Mesenchymal stem cell (in vitro differentiated cells and primary cell): ENCODE results near the gene GIGYF1.

Experiments used
- DNase-seq: peaks from one replicate; pipeline ENCODE4 v3.0.0-alpha.2; 2013
- H2AFZ ChIP-seq: one replicate; pipeline ENCODE4 v1.6.1; 2013; ENCODE audit warnings: low read depth, mild to moderate bottlenecking, control low read depth, inconsistent platforms, low read length, moderate library complexity
- H2AK5ac ChIP-seq: 2 replicates; pipeline ENCODE4 v1.6.1; 2013; ENCODE audit warnings: low read length, moderate library complexity, mild to moderate bottlenecking, inconsistent platforms; ENCODE audit not compliant: severe bottlenecking
- H2BK120ac ChIP-seq: one replicate; pipeline ENCODE4 v1.6.1; 2013; ENCODE audit warnings: low read depth, mild to moderate bottlenecking, inconsistent platforms, low read length, moderate library complexity
- H2BK12ac ChIP-seq, 2 experiments: one replicate each; pipeline ENCODE4 v1.6.1; 2013; ENCODE audit warnings: inconsistent platforms in 2 of 2, low read length in 2 of 2, mild to moderate bottlenecking in 2 of 2, moderate library complexity in 2 of 2, control low read depth in 1 of 2
- H2BK15ac ChIP-seq: one replicate; pipeline ENCODE4 v1.6.1; 2013; ENCODE audit warnings: mild to moderate bottlenecking, low read depth, inconsistent platforms; ENCODE audit not compliant: poor library complexity, severe bottlenecking
- H2BK5ac ChIP-seq: 2 replicates; pipeline ENCODE4 v1.6.1; 2013; ENCODE audit warnings: low read depth, mild to moderate bottlenecking, low read length, control low read depth, inconsistent platforms; ENCODE audit not compliant: poor library complexity, severe bottlenecking
- H3K14ac ChIP-seq, 2 experiments: one replicate each; pipeline ENCODE4 v1.6.1; 2013; ENCODE audit warnings: inconsistent platforms in 2 of 2, low read length in 2 of 2, control low read depth in 1 of 2, mild to moderate bottlenecking in 1 of 2, moderate library complexity in 1 of 2
- H3K18ac ChIP-seq, 2 experiments: one replicate each; pipeline ENCODE4 v1.6.1; 2013; ENCODE audit warnings: inconsistent platforms in 2 of 2, low read length in 2 of 2, control low read depth in 1 of 2, low read depth in 1 of 2, mild to moderate bottlenecking in 1 of 2
- H3K23ac ChIP-seq, 2 experiments: one replicate each; pipeline ENCODE4 v1.6.1; 2013; ENCODE audit warnings: inconsistent platforms in 2 of 2, low read length in 2 of 2, mild to moderate bottlenecking in 2 of 2, moderate library complexity in 2 of 2, control low read depth in 1 of 2
- H3K27ac ChIP-seq: 2 replicates; pipeline ENCODE4 v1.5.1; 2013; ENCODE audit warnings: mild to moderate bottlenecking, moderate library complexity, low read length, control low read depth, inconsistent platforms; ENCODE audit not compliant: poor library complexity, severe bottlenecking
- H3K27me3 ChIP-seq, 2 experiments: 2 replicates each; pipeline versions ENCODE4 v1.6.1 to v1.7.0; 2013; ENCODE audit warnings: low read length in 2 of 2, mild to moderate bottlenecking in 2 of 2, moderate library complexity in 2 of 2, control low read depth in 1 of 2, inconsistent platforms in 1 of 2; ENCODE audit not compliant: control insufficient read depth in 1 of 2, insufficient read depth in 1 of 2
- H3K36me3 ChIP-seq, 2 experiments: 2 replicates each; pipeline versions ENCODE4 v1.6.1 to v1.7.0; 2013; ENCODE audit warnings: low read length in 2 of 2, control low read depth in 1 of 2, inconsistent platforms in 1 of 2, low read depth in 1 of 2, mild to moderate bottlenecking in 1 of 2; ENCODE audit not compliant: insufficient read depth in 2 of 2, control insufficient read depth in 1 of 2
- H3K4ac ChIP-seq, 2 experiments: one replicate each; pipeline ENCODE4 v1.6.1; 2013; ENCODE audit warnings: inconsistent platforms in 2 of 2, low read length in 2 of 2, mild to moderate bottlenecking in 2 of 2, moderate library complexity in 2 of 2, control low read depth in 1 of 2, low read depth in 1 of 2
- H3K4me1 ChIP-seq: 2 replicates; pipeline ENCODE4 v1.6.1; 2013; ENCODE audit warnings: low read depth, low read length, control low read depth; ENCODE audit not compliant: control insufficient read depth, insufficient read depth
- H3K4me2 ChIP-seq: 2 replicates; pipeline ENCODE4 v1.6.1; 2013; ENCODE audit warnings: low read length, mild to moderate bottlenecking, inconsistent platforms; ENCODE audit not compliant: poor library complexity, severe bottlenecking
- H3K4me3 ChIP-seq, 2 experiments: 2 replicates each; pipeline versions ENCODE4 v1.5.1 to v1.7.0; 2013; ENCODE audit warnings: low read length in 2 of 2, mild to moderate bottlenecking in 2 of 2, control low read depth in 1 of 2, low read depth in 1 of 2; ENCODE audit not compliant: insufficient read depth in 1 of 2
- H3K79me1 ChIP-seq: replicated peaks from 2 replicates; pipeline ENCODE4 v1.6.1; 2013; ENCODE audit warnings: mild to moderate bottlenecking, control low read depth, low read length, inconsistent platforms; ENCODE audit not compliant: poor library complexity, severe bottlenecking
- H3K9ac ChIP-seq: 2 replicates; pipeline ENCODE4 v1.7.0; 2013; ENCODE audit warnings: mild to moderate bottlenecking, low read length, moderate library complexity
- H3K9me3 ChIP-seq: 2 replicates; pipeline ENCODE4 v1.7.0; 2013; ENCODE audit warnings: mild to moderate bottlenecking, low read length; ENCODE audit not compliant: control insufficient read depth
- H4K8ac ChIP-seq: one replicate; pipeline ENCODE4 v1.6.1; 2013; ENCODE audit warnings: inconsistent platforms, mild to moderate bottlenecking, low read length, moderate library complexity
- H4K91ac ChIP-seq: one replicate; pipeline ENCODE4 v1.6.1; 2013; ENCODE audit warnings: mild to moderate bottlenecking, low read length, inconsistent platforms
- WGBS: methylation state at CpG from one replicate; pipeline ENCODE4 v1.1.7; 2013; ENCODE audit warnings: mixed read lengths; 5-methylcytosine and 5-hydroxymethylcytosine counted together

The GIGYF1 gene

DNA sequence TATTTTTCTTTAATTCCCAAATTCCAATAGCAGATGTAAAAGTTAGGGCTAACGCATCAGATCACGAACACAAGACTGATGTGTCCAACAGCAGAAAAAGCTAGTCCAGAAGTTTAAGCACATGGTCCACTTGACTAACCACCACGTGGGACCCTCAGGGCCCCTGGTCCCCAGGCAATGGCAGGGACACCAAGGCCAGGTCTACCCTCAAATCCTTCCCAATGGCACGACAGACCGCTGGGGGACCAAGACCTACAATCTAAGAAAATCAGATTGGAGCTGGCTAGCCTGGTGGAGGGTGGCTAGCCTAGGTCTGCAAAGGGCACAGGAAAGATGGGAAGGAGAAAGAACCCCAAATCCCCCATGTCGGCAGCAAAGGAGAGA lies 1.5 kb downstream of the GIGYF1 start:
- peak overlapping the region; percentile 85 for H3K4me2 ChIP-seq
- no peak overlapping the region for H2BK12ac ChIP-seq
- no peak overlapping the region for H3K18ac ChIP-seq
- H3K23ac ChIP-seq = no peak overlapping the region
- peak overlapping the region in 1 of 2 experiments; percentile 95 for H3K4me3 ChIP-seq
- H3K9me3 ChIP-seq = no peaks in the 10 kb centered on the region
- peaks cover 28% of the 10 kb centered on the region for H3K4me1 ChIP-seq
- H2BK5ac ChIP-seq = no peak overlapping the region
- H2AFZ ChIP-seq = no peak overlapping the region
- DNase-seq = no peak
- H3K9ac ChIP-seq = peak overlapping the region; percentile 91
- no peaks in the 10 kb centered on the region for H3K27me3 ChIP-seq
- H3K4ac ChIP-seq = no peak overlapping the region
- H3K79me1 ChIP-seq = peaks cover 28% of the 10 kb centered on the region
- WGBS = 61% methylated on average over 6 of the region's 6 CpGs
- H2BK15ac ChIP-seq = no peak overlapping the region
- H3K27ac ChIP-seq = no peak overlapping the region
- no peak overlapping the region for H2AK5ac ChIP-seq
- H3K14ac ChIP-seq = no peak overlapping the region
- H4K91ac ChIP-seq = no peak overlapping the region
- peaks cover 16 to 27% of the 10 kb centered on the region in 2 experiments for H3K36me3 ChIP-seq
- no peak overlapping the region for H2BK120ac ChIP-seq
- no peak overlapping the region for H4K8ac ChIP-seq

DNA sequence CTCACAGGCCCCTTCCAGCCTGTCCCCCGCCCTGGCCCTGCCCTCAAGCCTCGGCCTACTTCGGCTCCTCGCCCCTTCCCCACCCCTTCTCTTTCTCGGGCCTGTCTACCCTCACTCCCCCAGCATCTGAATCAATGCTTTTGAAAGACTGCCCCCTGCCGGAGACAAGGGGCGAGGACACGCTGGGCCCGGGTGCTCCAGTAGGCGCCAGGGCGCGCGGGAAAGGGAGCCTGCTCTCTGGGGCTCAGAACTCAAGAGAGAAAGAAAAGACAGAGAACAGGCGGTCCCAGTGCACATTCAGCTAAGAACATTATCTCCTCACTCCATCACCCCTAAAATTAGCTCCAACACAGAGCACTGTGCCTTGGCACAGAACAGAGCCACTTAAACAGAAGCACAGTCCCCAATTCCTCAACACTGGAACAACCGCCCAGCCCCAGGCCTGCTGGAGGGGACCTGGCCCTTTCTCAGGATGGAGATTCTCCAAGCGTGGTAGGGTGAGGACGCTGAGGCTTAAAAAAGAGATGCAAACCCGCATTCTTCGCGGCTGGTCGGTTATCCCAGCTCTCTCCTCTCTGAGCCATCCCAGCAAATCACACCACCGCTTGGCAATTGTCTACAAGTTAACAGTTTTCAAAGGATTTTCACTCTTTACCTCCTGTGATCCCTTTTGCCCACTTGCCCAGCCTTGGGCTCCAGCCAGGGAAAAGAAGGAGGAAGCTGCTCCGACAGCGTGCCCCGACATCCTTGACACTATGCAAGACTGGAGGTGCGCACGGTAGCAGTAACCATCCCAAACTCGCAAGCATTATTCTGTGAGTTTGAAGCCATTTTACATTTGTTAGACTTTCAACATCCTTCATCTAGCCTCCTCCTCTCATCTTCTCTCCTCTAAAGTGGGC lies 2.1 kb downstream of the GIGYF1 start:
- Histone ChIP-seq H3K79me1 (peaks cover 31% of the 10 kb centered on the region), H2BK12ac (no peak overlapping the region), H3K9me3 (no peaks in the 10 kb centered on the region), H3K4me2 (peak overlapping the region; percentile 38), H3K4ac (peak overlapping the region in 1 of 2 experiments; percentile 11), H3K18ac (no peak overlapping the region), H4K8ac (no peak overlapping the region), H2BK15ac (no peak overlapping the region), H2BK5ac (no peak overlapping the region), H3K27ac (no peak overlapping the region), H3K4me1 (peaks cover 28% of the 10 kb centered on the region), H2AK5ac (no peak overlapping the region), H3K9ac (peak overlapping the region; percentile 91), H3K14ac (no peak overlapping the region), H4K91ac (no peak overlapping the region), H3K27me3 (no peaks in the 10 kb centered on the region), H3K36me3 (peaks cover 21 to 34% of the 10 kb centered on the region in 2 experiments), H3K23ac (no peak overlapping the region), H2AFZ (no peak overlapping the region), H2BK120ac (no peak overlapping the region), H3K4me3 (peak overlapping the region in 1 of 2 experiments; percentile 95)
- WGBS = 25% methylated on average over 28 of the region's 28 CpGs
- peak; percentile 73 for DNase-seq

DNA sequence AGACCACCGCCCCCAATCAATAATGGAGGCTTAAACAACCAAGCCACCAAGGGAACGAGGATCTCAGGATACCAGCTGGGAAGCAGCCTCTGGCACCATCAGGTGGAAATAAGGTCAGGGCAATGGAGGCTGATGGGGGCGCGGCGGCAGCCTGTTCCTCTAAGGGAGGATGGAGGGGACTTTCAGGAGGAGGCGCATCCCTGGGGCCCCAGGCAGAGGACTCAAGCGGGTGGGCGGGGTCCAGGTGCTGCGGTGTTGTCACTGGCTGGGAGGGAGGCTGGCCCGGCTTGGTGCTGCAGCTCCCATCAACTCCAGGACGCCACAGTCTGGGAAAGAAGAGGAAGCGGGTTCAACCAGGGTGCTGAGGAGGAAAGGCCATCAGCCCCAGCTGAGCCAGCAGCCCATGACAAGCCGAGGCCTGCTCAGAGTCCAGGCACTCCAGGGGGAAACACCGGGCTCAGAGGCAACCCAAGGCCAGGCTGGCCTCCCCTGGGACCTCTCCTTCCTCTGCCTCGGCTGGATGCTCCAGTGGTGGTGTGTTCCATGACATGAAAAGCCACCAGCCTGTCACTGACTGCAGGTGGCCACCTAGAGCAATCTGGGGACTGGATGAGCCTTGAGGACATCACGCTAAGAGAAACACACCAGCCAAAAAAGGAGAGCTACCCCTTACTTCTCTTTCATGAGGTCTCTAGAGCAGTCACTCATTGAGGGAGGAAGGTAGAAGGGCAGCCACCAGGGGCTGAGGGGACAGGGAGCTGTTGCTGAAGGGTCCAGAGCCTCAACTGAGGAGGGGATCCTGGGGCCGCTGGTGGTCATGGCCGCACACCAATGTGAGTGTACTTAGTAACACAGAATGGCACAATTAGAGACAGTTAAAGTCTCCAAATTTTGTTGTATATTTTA lies 4.6 kb downstream of the GIGYF1 start:
- no peak overlapping the region for H2BK5ac ChIP-seq
- H3K9ac ChIP-seq = peak overlapping the region; percentile 43
- H2BK120ac ChIP-seq = no peak overlapping the region
- WGBS = 91% methylated on average over 15 of the region's 18 CpGs
- no peak overlapping the region for H4K8ac ChIP-seq
- no peak overlapping the region for H2BK15ac ChIP-seq
- H3K23ac ChIP-seq = no peak overlapping the region
- H3K9me3 ChIP-seq = no peaks in the 10 kb centered on the region
- H3K4me2 ChIP-seq = no peak overlapping the region
- peak overlapping the region in 1 of 2 experiments; percentile 49 for H2BK12ac ChIP-seq
- H3K14ac ChIP-seq = no peak overlapping the region
- no peak overlapping the region for H2AK5ac ChIP-seq
- no peak overlapping the region for H3K18ac ChIP-seq
- H3K4me3 ChIP-seq = no peak overlapping the region
- DNase-seq = no peak
- H3K79me1 ChIP-seq = peaks cover 41% of the 10 kb centered on the region
- H3K4ac ChIP-seq = no peak overlapping the region
- peaks cover 26% of the 10 kb centered on the region for H3K4me1 ChIP-seq
- no peak overlapping the region for H4K91ac ChIP-seq
- H3K36me3 ChIP-seq = peaks cover 45 to 58% of the 10 kb centered on the region in 2 experiments
- H3K27me3 ChIP-seq = no peaks in the 10 kb centered on the region
- no peak overlapping the region for H2AFZ ChIP-seq
- H3K27ac ChIP-seq = no peak overlapping the region
